Transverse colon (tissue), 4 donors: Measurements from ENCODE around the gene PLAGL1. TPM values are rescaled to one million over a fixed set of nuclear protein-coding genes. Genes with fewer than 3 reads are reported as not detected.
"Not testable (repeated sequence)": the region's sequence is repeated elsewhere in the genome, so short reads cannot be mapped to it uniquely, and the experiment has no call there.

Experiments used
- DNase-seq: peaks from one replicate; pipeline ENCODE4 v3.0.0-alpha.2; 2019
- H3K27ac ChIP-seq, 4 donors: fragments of 200-600 bp; sonication (generic); 2 replicates each; pipeline ENCODE4 v1.5.1; 2016 to 2018; ENCODE audit warnings: inconsistent platforms in 4 of 4
- H3K27me3 ChIP-seq: fragments of 200-600 bp; sonication (generic); 2 replicates; pipeline ENCODE4 v1.5.1; 2017; ENCODE audit warnings: inconsistent platforms
- H3K36me3 ChIP-seq, 4 donors: fragments of 200-600 bp; sonication (generic); 2 replicates each; pipeline ENCODE4 v1.5.1; 2017 to 2019; ENCODE audit warnings: inconsistent platforms in 4 of 4
- H3K4me1 ChIP-seq, 4 donors: fragments of 200-600 bp; sonication (generic); 2 replicates each; pipeline ENCODE4 v1.5.1; 2017 to 2020; ENCODE audit warnings: inconsistent platforms in 4 of 4
- H3K4me3 ChIP-seq, 4 donors: fragments of 200-600 bp; sonication (generic); 1 replicate in 1 of 4; 2 replicates in 3 of 4; pipeline versions ENCODE4 v1.5.1 to v1.6.1; 2017 to 2019; ENCODE audit warnings: inconsistent platforms in 4 of 4
- H3K9me3 ChIP-seq, 2 donors: fragments of 200-600 bp; sonication (generic); 2 replicates each; pipeline ENCODE4 v1.5.1; 2017 to 2019; ENCODE audit warnings: inconsistent platforms in 2 of 2
- EP300 ChIP-seq: sonication (generic); formaldehyde crosslinking; IDR thresholded peaks from one replicate; pipeline ENCODE4 v1.6.1; 2017; ENCODE audit warnings: antibody characterized with exemption, low read depth
- POLR2A ChIP-seq: fragments of 450-650 bp; IDR thresholded peaks from one replicate; pipeline ENCODE4 v1.6.1; 2016; ENCODE audit warnings: antibody characterized with exemption, mild to moderate bottlenecking, moderate library complexity
- POLR2AphosphoS5 ChIP-seq, 3 donors: sonication (generic); formaldehyde crosslinking; IDR thresholded peaks; one replicate each; pipeline ENCODE4 v1.6.1; 2016; ENCODE audit warnings: antibody characterized with exemption in 3 of 3
- WGBS, 2 donors: methylation state at CpG; one replicate each; pipeline ENCODE4 v1.1.5; 2018; ENCODE audit warnings: low coverage in 1 of 2; 5-methylcytosine and 5-hydroxymethylcytosine counted together
- in situ Hi-C, 4 donors: fragments of 200-750 bp; cut with MboI; loops; one replicate each; pipeline versions ENCODE4 v1.15.0 to v1.15.1; 2017; ENCODE audit warnings: low sequenced_read_pairs in 3 of 4, low pct_ligation_motif_present in 1 of 4, low pct_unique_long_range_greater_than_20kb in 1 of 4
- intact Hi-C: fragments of 100-400 bp; cut with DNase I; formaldehyde crosslinking; loops from one replicate; pipeline ENCODE4 v1.15.1; 2023; ENCODE audit warnings: low total_unique reads
- total RNA-seq, 4 donors: library from RNA; depleted of rRNA; stranded (reverse); fragments of >200 nt; gene quantifications; one replicate each; pipeline ENCODE4 v1.1.0, GENCODE V29; 2016
- TF ChIP-seq, protein P1 (sequence below), 5 experiments: fragments of 200-600 bp in 3 of 5; fragments of 450-650 bp in 2 of 5; sonication (generic) in 3 of 5; IDR thresholded peaks; 1 replicate in 2 of 5; 2 replicates in 3 of 5; pipeline ENCODE4 v1.5.1; 2016 to 2017; ENCODE audit warnings: antibody characterized with exemption in 5 of 5, inconsistent platforms in 3 of 5, mild to moderate bottlenecking in 2 of 5, moderate library complexity in 1 of 5

PLAGL1 gene
- total RNA-seq, 4 donors from 2014 or later, result 45.3 to 133 (median 50.4) TPM

- Histone ChIP-seq H3K4me3 (no peak overlapping the region), H3K4me1 (peaks cover 0 to 9% (median 0%) of the 10 kb centered on the region in 4 donors), H3K27ac (no peak overlapping the region), H3K36me3 (no peaks in the 10 kb centered on the region), H3K27me3 (no peaks in the 10 kb centered on the region), H3K9me3 (peaks cover 0 to 5% of the 10 kb centered on the region in 2 donors)
- TF ChIP-seq POLR2AphosphoS5 (IDR thresholded peaks at IDR 0.05), result no peak
- TF ChIP-seq EP300, result no peak
- TF ChIP-seq, protein P1, sequence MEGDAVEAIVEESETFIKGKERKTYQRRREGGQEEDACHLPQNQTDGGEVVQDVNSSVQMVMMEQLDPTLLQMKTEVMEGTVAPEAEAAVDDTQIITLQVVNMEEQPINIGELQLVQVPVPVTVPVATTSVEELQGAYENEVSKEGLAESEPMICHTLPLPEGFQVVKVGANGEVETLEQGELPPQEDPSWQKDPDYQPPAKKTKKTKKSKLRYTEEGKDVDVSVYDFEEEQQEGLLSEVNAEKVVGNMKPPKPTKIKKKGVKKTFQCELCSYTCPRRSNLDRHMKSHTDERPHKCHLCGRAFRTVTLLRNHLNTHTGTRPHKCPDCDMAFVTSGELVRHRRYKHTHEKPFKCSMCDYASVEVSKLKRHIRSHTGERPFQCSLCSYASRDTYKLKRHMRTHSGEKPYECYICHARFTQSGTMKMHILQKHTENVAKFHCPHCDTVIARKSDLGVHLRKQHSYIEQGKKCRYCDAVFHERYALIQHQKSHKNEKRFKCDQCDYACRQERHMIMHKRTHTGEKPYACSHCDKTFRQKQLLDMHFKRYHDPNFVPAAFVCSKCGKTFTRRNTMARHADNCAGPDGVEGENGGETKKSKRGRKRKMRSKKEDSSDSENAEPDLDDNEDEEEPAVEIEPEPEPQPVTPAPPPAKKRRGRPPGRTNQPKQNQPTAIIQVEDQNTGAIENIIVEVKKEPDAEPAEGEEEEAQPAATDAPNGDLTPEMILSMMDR (IDR thresholded peaks at IDR 0.05), result no peak
- TF ChIP-seq POLR2A, result no peak
- no peak for DNase-seq
- WGBS, 2 donors, result 93% methylated on average over 4 of the region's 4 CpGs; no CpG with 5 or more reads in 1 of the 2 donors
- intact Hi-C loops, result no loop called here
- in situ Hi-C loops, result no loop called here
These were observed 73.2 kb downstream of the PLAGL1 start for GRCh38 chr6:143934867-143935266.

DNA sequence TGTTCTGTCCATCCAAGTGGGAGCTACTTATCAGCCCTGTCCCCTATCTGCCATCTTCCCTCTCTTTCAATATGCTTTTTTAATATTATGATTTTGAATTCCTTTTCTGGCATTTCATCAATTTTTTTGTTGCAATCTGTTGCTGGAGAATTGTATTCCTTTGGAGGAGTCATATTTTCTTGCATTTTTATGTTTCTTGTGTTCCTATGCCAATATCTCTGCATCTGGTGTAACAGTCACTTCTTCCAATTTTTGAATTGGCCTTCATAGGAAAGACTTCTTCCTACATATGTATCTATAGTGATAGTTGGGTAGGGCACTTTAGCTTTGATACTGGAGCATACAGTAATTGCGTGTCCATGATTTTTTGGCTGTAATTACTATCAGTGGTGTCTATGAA, 73.7 kb downstream of the PLAGL1 start:
- peaks cover 0 to 5% of the 10 kb centered on the region in 2 donors for H3K9me3 ChIP-seq
- H3K4me1 ChIP-seq, result peaks cover 0 to 9% (median 0%) of the 10 kb centered on the region in 4 donors
- H3K36me3 ChIP-seq, result no peaks in the 10 kb centered on the region
- in situ Hi-C loops (no loop called here), intact Hi-C loops (no loop called here)
- 91 to 100% methylated on average over 1 of the region's 1 CpG for WGBS, 2 donors
- DNase-seq, result no peak
- no peak overlapping the region for H3K4me3 ChIP-seq
- H3K27me3 ChIP-seq, result no peaks in the 10 kb centered on the region
- TF ChIP-seq, protein P1 (IDR thresholded peaks at IDR 0.05), result no peak
- TF ChIP-seq EP300 (no peak), POLR2A (no peak), POLR2AphosphoS5 (IDR thresholded peaks at IDR 0.05) (no peak)
- no peak overlapping the region for H3K27ac ChIP-seq

- H3K27ac ChIP-seq, result no peak overlapping the region
- DNase-seq, result no peak
- TF ChIP-seq, protein P1 (IDR thresholded peaks at IDR 0.05), result no peak
- TF ChIP-seq POLR2A (no peak), POLR2AphosphoS5 (IDR thresholded peaks at IDR 0.05) (no peak), EP300 (no peak)
- H3K36me3 ChIP-seq, result no peaks in the 10 kb centered on the region
- H3K4me3 ChIP-seq, result no peak overlapping the region
- H3K9me3 ChIP-seq, result peaks cover 0 to 5% of the 10 kb centered on the region in 2 donors
- no peaks in the 10 kb centered on the region for H3K4me1 ChIP-seq
- in situ Hi-C loops (no loop called here), intact Hi-C loops (no loop called here)
- H3K27me3 ChIP-seq, result no peaks in the 10 kb centered on the region
These were observed 78.1 kb downstream of the PLAGL1 start for GRCh38 chr6:143929975-143930374.

GRCh38 chr6:143928853-143929252, 79.2 kb downstream of the PLAGL1 start:
- intact Hi-C loops (no loop called here), in situ Hi-C loops (no loop called here)
- 100% methylated on average over 1 of the region's 1 CpG for WGBS, 2 donors
- H3K4me1 ChIP-seq, result no peaks in the 10 kb centered on the region
- peaks cover 0 to 5% of the 10 kb centered on the region in 2 donors for H3K9me3 ChIP-seq
- H3K27me3 ChIP-seq, result no peaks in the 10 kb centered on the region
- H3K27ac ChIP-seq, result no peak overlapping the region
- DNase-seq, result no peak
- TF ChIP-seq EP300 (no peak), POLR2AphosphoS5 (IDR thresholded peaks at IDR 0.05) (no peak), POLR2A (no peak)
- TF ChIP-seq, protein P1 (IDR thresholded peaks at IDR 0.05), result no peak
- no peaks in the 10 kb centered on the region for H3K36me3 ChIP-seq
- H3K4me3 ChIP-seq, result no peak overlapping the region

DNA sequence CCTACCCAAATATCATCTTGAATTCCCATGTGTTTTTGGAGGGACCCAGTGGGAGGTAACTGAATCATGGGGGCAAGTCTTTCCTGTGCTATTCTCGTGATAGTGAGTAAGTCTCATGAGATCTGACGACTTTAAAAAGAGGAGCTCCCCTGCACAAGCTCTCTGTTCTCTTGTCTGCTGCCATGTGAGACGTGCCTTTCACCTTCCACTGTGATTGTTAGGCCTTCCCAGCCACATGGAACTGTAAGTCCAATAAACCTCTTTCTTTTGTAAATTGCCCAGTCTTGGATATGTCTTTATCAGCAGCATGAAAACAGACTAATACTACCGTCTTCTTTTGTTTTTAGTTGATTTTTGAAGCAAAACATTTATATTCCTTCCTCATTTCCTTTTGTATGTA, 91.0 kb downstream of the PLAGL1 start:
- H3K27ac ChIP-seq, H3K27me3 ChIP-seq, intact Hi-C loops, H3K4me1 ChIP-seq, DNase-seq, in situ Hi-C loops, H3K9me3 ChIP-seq, H3K36me3 ChIP-seq, H3K4me3 ChIP-seq: not testable (repeated sequence)
- WGBS, 2 donors, result 88 to 90% methylated on average over 3 to 4 of the region's 4 CpGs
